Measurements from ENCODE around the gene WDFY4. TPM values are rescaled to one million over a fixed set of nuclear protein-coding genes. Genes with fewer than 3 reads are reported as not detected.

Gene WDFY4
- total and polyA plus RNA-seq, 2 experiments from 2014 or later, result not detected

DNA sequence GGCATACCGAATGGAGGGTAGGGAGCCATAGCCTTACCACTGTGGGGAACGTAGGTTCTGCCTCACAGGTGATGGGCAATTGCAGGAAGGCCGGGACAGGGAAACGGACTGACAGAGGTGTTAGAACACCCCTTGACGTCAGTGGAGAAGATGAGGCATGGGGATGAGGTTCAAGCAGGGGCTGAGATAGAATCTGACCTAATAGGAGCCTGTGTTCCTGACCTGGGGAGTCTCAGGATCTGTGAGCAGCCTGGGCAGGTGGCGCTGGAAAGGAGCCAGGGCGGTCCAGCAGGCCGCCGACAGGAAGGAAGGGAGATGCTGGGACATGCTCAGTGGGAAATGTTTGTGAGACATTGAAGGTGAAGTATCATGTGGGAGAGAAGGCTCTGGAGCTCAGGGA lies 109.4 kb downstream of the WDFY4 start:
- no peak overlapping the region for H3K9ac ChIP-seq

DNA sequence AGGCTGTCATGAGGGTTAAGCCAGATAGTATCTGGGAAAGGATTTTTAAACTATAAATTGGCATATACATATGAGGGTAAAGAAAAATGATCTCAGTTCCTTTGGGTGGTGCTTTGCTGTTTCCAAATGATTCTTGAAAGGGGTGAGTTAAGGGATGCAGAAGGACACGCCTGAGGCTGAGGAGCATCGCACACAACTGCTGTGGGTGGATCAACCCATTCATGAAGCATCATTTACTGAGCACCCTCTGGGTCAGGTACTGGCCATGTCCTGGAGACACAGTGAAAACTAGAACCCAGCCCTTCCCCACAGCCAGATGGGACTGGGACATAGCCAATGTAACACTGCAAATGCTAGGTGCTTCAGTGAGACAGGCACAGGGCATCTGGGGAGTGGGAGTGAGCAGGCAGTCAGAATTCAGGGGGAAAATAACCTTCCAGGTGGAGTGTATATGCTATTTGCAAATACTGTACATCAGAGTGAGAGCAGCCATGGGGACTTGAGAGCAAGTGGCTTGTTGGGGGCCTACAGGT lies 112.1 kb downstream of the WDFY4 start:
- Histone ChIP-seq H3K79me2 (ENCODE audit: insufficient read depth) (no peaks in the 10 kb centered on the region), H3K4me1 (ENCODE audit: insufficient read depth) (peaks cover 27% of the 10 kb centered on the region), H3K9me2 (ENCODE audit: insufficient read depth) (no peaks in the 10 kb centered on the region), H3K27me3 (replicated peaks; ENCODE audit: insufficient read depth) (no peaks in the 10 kb centered on the region), H3K9ac (no peak overlapping the region), H4K20me1 (ENCODE audit: insufficient read depth) (no peaks in the 10 kb centered on the region), H3K4me2 (ENCODE audit: unreplicated experiment) (no peak overlapping the region), H3K9me3 (ENCODE audit: low read depth) (no peaks in the 10 kb centered on the region), H3K4me3 (no peak overlapping the region), H3F3A (ENCODE audit: insufficient read depth) (peaks cover 19% of the 10 kb centered on the region), H2AFZ (no peak overlapping the region), H3K27ac (no peak overlapping the region), H3K36me3 (ENCODE audit: low read depth) (no peaks in the 10 kb centered on the region)
- DNase-seq, result no peak
- in situ Hi-C loops (cut with MboI), result no loop called here
- WGBS, 2 experiments (ENCODE audit: low coverage in 1 of 2, low lambda C conversion rate in 2 of 2, missing lambda C conversion rate in 2 of 2), result 93 to 94% methylated on average over 2 of the region's 2 CpGs
- TF ChIP-seq EZH2 (IDR thresholded peaks at IDR 0.05; ENCODE audit: insufficient read depth, poor library complexity, severe bottlenecking) (no peak), EZH2phosphoT487 (IDR thresholded peaks at IDR 0.05; ENCODE audit: insufficient read depth, low read depth) (no peak)

More for the DNA sequence above, 109.4 kb downstream of the WDFY4 start:
- TF ChIP-seq EZH2 (IDR thresholded peaks at IDR 0.05; ENCODE audit: insufficient read depth, poor library complexity, severe bottlenecking), result no peak
- TF ChIP-seq EZH2phosphoT487 (IDR thresholded peaks at IDR 0.05; ENCODE audit: insufficient read depth, low read depth), result no peak
- Histone ChIP-seq H3K9me2 (ENCODE audit: insufficient read depth) (no peaks in the 10 kb centered on the region), H3K4me1 (ENCODE audit: insufficient read depth) (peaks cover 31% of the 10 kb centered on the region), H3K27ac (no peak overlapping the region), H3K9me3 (ENCODE audit: low read depth) (no peaks in the 10 kb centered on the region), H3K4me3 (no peak overlapping the region), H3K36me3 (ENCODE audit: low read depth) (no peaks in the 10 kb centered on the region), H3F3A (ENCODE audit: insufficient read depth) (peaks cover 15% of the 10 kb centered on the region), H3K27me3 (replicated peaks; ENCODE audit: insufficient read depth) (peaks cover 4% of the 10 kb centered on the region; the same call in 1 of the 2 replicates), H3K4me2 (ENCODE audit: unreplicated experiment) (no peak overlapping the region), H2AFZ (no peak overlapping the region), H3K79me2 (ENCODE audit: insufficient read depth) (no peaks in the 10 kb centered on the region), H4K20me1 (ENCODE audit: insufficient read depth) (no peaks in the 10 kb centered on the region)
- 86 to 90% methylated on average over 9 of the region's 9 CpGs for WGBS, 2 experiments (ENCODE audit: low coverage in 1 of 2, low lambda C conversion rate in 2 of 2, missing lambda C conversion rate in 2 of 2)
- in situ Hi-C loops (cut with MboI), result no loop called here
- no peak for DNase-seq

DNA sequence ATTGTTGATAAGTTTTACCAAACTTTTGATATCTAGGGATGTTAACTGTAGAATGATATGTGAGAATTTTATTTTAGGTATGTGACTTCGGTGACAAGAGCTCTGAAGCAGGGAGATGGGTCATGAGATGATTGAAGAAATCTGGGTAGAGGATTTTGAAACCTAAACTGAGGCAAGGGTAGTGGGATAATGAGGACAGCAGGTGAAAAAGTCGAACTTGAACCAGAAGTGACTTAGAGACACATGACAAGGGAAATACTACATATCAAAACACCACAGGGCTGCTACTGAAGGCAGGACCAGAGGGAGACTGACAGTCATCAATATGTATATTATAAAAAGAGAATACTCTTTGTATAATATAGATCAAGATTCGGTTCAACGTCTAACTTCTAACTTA lies 113.2 kb downstream of the WDFY4 start:
- H3K27ac ChIP-seq, result no peak overlapping the region
- TF ChIP-seq EZH2 (IDR thresholded peaks at IDR 0.05; ENCODE audit: insufficient read depth, poor library complexity, severe bottlenecking) (no peak), EZH2phosphoT487 (IDR thresholded peaks at IDR 0.05; ENCODE audit: insufficient read depth, low read depth) (no peak)

DNA sequence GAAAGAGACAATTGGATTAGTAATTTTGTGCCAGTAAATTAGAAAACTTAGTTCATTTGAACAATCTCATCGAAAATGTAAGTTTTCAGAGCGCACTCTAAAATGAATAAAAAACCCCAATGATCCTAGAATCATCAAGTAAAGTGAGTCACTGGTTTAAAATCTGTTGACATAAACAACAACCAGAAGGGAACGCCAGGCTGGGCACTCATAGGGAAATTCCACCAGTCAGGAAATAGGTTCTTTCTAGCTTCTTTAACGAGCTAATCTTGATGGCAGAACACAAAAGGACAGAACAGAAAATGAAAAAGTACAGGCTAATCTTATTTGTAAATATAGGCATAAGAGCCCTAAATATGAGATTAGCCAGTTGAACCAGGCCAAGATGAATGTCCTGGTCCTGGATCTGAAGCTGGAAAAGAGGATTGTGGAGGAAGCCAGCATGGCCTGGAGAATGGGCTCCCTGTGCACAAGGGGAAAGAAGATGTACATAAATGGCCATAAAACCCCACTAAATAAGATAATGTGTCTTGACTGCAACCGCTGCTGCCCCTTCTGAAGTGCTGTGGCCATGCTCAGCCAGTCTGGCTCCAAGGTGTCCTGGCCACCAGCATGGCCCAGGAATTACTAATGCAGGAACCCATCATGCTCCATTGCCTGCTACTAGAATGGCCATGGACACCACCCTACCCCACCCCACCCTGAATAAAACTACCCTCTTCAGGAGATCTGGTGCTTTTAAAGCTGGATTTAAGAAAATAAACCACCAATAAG lies 114.0 kb downstream of the WDFY4 start:
- in situ Hi-C loops (cut with MboI), result no loop called here
- TF ChIP-seq EZH2 (IDR thresholded peaks at IDR 0.05; ENCODE audit: insufficient read depth, poor library complexity, severe bottlenecking) (no peak), EZH2phosphoT487 (IDR thresholded peaks at IDR 0.05; ENCODE audit: insufficient read depth, low read depth) (no peak)
- Histone ChIP-seq H3K9me3 (ENCODE audit: low read depth) (no peaks in the 10 kb centered on the region), H3K9ac (no peak overlapping the region), H4K20me1 (ENCODE audit: insufficient read depth) (no peaks in the 10 kb centered on the region), H3K36me3 (ENCODE audit: low read depth) (no peaks in the 10 kb centered on the region), H3F3A (ENCODE audit: insufficient read depth) (peaks cover 6% of the 10 kb centered on the region; the same call in 1 of the 2 replicates), H3K27ac (no peak overlapping the region), H2AFZ (no peak overlapping the region), H3K4me1 (ENCODE audit: insufficient read depth) (peaks cover 14% of the 10 kb centered on the region), H3K9me2 (ENCODE audit: insufficient read depth) (no peaks in the 10 kb centered on the region), H3K79me2 (ENCODE audit: insufficient read depth) (no peaks in the 10 kb centered on the region), H3K27me3 (replicated peaks; ENCODE audit: insufficient read depth) (no peaks in the 10 kb centered on the region), H3K4me3 (no peak overlapping the region), H3K4me2 (ENCODE audit: unreplicated experiment) (no peak overlapping the region)
- WGBS, 2 experiments (ENCODE audit: low coverage in 1 of 2, low lambda C conversion rate in 2 of 2, missing lambda C conversion rate in 2 of 2), result 10 to 15% methylated on average over 5 of the region's 5 CpGs
- DNase-seq, result peak; percentile 72

More for the DNA sequence above, 113.2 kb downstream of the WDFY4 start:
- Histone ChIP-seq H3K27me3 (replicated peaks; ENCODE audit: insufficient read depth) (no peaks in the 10 kb centered on the region), H3K79me2 (ENCODE audit: insufficient read depth) (no peaks in the 10 kb centered on the region), H3K9me2 (ENCODE audit: insufficient read depth) (no peaks in the 10 kb centered on the region), H2AFZ (no peak overlapping the region), H3F3A (ENCODE audit: insufficient read depth) (peaks cover 10% of the 10 kb centered on the region), H3K4me2 (ENCODE audit: unreplicated experiment) (no peak overlapping the region), H3K9ac (no peak overlapping the region), H3K4me1 (ENCODE audit: insufficient read depth) (peaks cover 17% of the 10 kb centered on the region), H3K36me3 (ENCODE audit: low read depth) (no peaks in the 10 kb centered on the region), H4K20me1 (ENCODE audit: insufficient read depth) (no peaks in the 10 kb centered on the region), H3K4me3 (no peak overlapping the region), H3K9me3 (ENCODE audit: low read depth) (no peaks in the 10 kb centered on the region)
- no peak for DNase-seq
- in situ Hi-C loops (cut with MboI), result no loop called here
- 85 to 86% methylated on average over 4 of the region's 4 CpGs for WGBS, 2 experiments (ENCODE audit: low coverage in 1 of 2, low lambda C conversion rate in 2 of 2, missing lambda C conversion rate in 2 of 2)
